Cortex of kidney (tissue), 1 donor: ENCODE measurements around the gene ABL2.
"Not testable (repeated sequence)": the region's sequence is repeated elsewhere in the genome, so short reads cannot be mapped to it uniquely, and the experiment has no call there.

Experiments
- DNase-seq: peaks from one replicate; lab custom pipeline; 2025; lab: John Stamatoyannopoulos, UW

ABL2 gene

DNA sequence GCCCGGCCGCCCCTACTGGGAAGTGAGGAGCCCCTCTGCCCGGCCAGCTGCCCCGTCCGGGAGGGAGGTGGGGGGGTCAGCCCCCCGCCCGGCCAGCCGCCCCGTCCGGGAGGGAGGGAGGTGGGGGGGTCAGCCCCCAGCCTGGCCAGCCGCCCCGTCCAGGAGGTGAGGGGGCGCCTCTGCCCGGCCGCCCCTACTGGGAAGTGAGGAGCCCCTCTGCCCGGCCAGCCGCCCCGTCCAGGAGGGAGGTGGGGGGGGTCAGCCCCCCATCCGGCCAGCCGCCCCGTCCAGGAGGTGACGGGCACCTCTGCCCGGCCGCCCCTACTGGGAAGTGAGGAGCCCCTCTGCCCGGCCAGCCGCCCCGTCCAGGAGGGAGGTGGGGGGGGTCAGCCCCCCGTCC, 93.8 kb downstream of the ABL2 start:
- DNase-seq, result not testable (repeated sequence)

DNA sequence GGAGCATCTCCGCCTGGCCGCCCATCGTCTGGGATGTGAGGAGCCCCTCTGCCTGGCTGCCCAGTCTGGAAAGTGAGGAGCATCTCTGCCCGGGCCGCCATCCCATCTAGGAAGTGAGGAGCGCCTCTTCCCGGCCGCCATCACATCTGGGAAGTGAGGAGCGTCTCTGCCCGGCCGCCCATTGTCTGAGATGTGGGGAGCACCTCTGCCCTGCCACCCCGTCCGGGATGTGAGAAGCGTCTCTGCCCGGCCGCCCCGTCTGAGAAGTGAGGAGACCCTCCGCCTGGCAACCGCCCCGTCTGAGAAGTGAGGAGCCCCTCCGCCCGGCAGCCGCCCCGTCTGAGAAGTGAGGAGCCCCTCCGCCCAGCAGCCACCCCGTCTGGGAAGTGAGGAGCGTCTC, 94.3 kb downstream of the ABL2 start:
- DNase-seq, result not testable (repeated sequence)

DNA sequence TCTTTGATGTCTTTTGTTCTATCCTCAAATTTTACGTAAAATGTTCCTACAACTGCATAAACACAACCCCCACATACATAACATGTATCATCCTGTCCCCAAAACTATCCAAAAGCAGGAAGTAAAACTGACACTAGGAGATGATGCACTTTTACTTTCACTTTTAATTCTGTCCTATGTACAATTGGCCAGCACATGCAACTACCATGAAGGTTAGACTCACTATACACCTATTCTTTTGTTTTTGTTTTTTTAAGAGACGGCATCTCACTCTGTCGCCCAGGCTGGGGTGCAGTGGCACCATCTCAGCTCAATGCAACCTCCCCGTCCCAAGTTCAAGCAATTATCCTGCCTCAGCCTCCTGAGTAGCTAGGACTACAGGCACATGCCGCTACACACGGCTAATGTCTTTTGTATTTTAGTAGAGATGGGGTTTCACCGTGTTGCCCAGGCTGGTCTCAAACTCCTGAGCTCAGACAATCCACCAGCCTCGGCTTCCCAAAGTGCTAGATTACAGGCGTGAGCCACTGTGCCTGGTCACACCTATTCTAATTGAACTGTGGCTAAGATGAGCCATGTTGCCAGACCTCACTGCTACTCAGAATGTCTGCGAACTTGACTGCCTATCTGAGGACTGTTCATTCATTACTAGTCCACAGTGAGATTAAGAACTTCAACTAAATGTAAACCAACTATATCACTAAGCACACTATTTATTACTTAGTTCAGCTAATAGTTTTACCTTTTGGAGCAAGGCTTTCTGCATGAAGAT, 99.6 kb downstream of the ABL2 start:
- DNase-seq, result no peak

DNA sequence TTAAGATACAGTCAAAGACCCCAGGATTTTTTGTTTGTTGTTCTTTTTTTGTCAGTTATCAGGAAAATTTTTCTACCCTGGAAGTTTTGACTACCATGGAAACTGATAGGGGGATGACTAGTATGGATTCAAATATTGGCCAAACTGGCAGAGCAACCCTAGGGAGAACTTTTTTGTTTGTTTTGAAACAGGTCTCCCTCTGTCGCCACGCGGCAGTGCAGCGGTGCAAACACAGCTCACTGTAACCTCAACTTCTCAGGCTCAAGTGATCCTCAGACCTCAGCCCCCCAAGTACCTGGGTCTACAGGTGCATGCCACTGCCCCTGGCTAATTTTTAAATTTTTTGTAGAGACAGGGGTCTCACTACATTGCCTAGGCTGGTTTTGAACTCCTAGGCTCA, 101.0 kb downstream of the ABL2 start:
- no peak for DNase-seq

DNA sequence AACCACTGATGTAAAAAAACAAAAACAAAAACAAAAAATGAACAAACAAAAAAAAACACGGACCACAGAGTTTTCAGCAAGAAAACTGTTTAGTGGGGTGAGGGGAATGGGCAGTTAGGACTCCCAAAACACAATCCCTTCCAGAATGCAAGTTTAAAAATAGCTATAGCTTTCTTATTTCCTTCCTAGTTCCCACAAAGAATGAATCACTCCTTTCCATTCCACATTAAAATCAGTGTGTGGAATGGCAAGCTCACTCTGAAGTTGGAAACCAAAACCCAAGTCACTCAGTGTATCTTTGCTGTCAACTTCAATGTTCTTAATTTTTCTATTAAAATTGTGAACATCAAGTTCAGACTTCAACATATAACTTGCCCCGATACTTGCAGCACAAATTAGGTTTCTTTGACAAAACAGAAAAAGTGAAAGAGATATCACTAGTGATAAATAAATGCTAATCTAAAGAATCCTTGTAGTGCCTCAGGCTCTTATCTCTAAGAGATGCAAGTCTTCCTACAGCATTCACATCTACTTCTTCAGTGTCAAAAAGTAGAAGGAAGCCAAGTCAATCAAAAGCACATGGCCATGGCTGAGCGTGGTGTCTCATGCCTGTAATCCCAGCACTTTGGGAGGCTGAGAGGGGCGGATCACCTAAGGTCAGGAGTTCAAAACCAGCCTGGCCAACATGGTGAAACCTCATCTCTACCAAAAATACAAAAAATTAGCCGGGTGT, 102.1 kb downstream of the ABL2 start:
- DNase-seq, result no peak

DNA sequence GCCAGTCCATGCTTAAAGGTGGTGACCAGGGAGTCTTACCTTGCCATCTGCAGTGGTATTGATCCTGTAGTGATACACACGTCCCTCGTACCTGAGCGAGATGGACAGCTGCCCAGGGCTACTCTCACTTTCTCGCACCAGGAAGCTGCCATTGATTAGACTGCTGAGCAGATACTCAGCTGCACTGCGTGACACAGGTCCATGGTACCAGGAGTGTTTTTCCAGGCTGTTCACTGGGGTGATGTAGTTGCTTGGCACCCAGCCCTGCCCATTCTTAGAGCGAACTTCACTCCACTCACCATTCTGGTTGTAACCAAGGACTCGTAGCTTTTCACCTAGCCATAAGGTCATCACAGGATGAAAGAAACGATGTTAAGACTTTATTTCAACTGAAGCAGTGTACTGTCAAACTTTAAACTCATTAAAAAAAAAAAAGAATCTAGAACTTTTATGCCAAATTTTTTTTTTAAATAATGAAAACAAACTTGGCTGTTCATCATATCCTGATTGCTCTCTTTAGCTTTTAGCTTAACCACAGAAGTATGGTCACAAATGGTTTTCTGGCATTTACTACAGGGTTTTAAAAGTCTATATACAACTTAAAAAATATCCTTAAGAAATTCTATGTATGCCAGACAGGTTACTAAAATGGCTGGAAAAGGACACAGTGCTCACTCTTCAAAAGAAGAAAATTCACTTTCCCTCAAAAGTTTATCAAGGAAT, 103.0 kb downstream of the ABL2 start:
- no peak for DNase-seq

DNA sequence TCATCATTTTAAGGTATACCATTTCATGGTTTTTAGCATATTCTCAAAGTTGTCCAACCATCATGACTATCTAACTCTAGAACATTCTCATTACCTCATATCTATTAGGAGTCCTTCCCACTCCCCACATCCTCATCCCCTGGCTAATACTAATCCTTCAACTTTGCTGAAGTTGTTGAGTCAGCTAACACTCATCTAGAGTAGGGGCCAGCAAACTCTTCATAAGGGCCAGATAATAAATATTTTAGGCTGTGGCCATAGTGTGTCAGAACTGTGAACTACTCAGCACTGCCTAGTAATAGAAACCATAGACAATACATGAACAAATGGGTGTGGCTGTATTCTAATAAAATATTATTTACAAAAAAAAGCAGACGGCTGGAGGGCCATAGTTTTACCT, 104.6 kb downstream of the ABL2 start:
- DNase-seq, result no peak

DNA sequence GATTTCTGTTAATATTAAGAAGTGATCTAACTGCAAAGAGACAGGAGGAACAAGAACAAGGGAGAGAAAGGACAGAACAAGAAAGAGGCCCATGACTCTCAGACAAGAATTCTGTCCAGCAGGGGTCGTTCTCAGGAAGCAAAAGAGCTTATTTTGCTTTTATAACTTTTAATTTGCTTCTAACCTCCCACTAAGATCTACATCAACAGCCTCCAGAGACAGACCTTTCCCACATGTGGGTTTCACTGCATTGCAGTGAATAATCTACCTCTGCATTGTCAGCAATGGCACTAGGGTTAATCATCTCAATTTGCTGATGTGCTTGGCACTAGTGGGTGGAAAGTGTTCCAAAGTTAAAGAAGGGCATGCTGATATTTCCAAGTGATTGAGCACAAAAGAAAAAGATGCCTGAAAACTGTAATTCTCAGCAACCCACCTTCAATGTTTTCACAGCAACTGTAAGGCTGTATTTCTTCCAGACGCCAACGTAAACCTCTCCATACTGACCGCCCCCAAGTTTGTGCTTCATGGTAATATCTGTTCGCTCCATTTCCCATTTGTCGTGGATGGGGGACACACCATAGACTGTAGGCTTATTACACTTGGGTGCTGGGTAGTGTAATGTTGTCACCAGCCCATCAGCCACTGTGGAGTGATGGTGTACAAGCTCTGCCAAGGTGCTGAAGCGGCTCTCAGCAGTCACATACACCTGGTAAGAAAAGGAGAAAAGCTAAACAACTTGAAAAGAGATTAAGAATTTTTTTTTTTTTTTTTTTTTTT, 108.1 kb downstream of the ABL2 start:
- DNase-seq, result no peak

DNA sequence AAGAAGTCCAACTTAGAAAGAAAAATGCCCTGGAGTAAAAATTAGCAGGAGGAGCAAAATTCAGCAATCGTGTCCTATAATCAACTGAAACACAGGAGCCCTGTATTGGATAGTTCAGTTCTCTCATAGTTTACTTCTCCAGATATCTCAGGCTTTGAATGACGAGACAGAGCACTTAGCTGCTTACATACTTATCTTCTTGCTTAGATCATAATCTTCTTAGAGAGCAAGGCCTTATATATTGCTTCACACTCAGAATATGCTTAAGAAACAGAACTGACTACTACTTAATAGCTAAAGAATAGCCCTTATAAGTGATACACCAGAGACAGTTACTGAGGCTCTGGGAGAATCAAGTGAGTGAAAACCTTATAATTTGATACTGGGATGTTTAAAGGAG, 108.7 kb downstream of the ABL2 start:
- DNase-seq, result no peak

DNA sequence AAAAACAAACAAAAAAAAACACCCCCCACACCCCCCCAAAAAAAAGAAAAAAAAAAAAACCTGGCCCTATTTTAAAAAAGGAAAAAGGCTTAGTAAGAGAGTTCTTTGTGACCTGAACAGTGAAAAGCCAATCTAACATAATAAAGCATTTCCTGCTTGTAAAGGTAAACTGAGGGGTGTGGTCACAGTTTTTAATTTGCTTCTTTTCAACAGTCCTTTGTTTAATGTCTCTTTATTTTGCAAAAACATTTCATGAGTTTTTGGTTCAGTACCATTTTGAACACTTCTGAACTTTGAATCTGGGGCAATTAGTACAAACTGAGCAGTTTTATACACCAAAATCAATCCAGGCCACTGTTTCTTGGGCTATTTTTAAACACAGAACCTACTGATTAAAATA, 110.0 kb downstream of the ABL2 start:
- no peak for DNase-seq

DNA sequence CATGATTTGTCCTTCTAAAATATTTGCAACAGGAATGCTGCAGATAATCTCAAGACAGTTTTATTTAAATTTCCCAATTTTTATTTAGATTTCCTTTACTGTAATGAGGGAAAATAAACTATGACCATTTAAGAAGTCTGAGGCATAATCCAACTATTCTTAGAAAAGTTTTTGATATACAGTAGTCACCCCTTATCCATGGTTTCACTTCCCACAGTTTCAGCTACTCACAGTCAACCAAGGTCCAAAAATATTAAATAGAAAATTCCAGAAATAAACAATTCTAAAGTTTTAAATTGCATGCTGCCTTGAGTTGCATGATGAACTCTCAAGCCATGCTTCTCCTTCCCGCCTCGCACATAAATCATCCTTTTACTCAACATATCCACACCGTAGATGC, 114.3 kb downstream of the ABL2 start:
- DNase-seq, result no peak

DNA sequence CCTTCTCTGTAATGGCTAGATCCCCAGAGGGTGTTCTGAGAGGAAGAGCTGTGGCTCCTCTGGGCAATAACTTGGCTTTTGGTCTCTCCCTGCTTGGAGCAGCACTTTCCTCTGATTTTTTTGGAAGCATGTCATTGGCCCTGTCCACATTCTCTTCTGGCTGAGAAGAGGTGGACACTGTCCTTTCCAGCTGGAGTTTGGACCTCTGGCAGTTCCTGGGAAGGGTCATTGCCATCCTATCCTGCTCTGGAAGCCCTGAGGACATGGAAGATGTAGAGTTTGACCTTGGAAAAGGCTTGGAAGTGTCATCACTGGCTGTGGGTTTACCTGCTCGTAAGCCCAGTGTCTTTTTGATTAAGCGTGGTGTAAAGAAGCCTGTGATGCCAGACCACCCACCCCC, 120.8 kb downstream of the ABL2 start:
- no peak for DNase-seq

DNA sequence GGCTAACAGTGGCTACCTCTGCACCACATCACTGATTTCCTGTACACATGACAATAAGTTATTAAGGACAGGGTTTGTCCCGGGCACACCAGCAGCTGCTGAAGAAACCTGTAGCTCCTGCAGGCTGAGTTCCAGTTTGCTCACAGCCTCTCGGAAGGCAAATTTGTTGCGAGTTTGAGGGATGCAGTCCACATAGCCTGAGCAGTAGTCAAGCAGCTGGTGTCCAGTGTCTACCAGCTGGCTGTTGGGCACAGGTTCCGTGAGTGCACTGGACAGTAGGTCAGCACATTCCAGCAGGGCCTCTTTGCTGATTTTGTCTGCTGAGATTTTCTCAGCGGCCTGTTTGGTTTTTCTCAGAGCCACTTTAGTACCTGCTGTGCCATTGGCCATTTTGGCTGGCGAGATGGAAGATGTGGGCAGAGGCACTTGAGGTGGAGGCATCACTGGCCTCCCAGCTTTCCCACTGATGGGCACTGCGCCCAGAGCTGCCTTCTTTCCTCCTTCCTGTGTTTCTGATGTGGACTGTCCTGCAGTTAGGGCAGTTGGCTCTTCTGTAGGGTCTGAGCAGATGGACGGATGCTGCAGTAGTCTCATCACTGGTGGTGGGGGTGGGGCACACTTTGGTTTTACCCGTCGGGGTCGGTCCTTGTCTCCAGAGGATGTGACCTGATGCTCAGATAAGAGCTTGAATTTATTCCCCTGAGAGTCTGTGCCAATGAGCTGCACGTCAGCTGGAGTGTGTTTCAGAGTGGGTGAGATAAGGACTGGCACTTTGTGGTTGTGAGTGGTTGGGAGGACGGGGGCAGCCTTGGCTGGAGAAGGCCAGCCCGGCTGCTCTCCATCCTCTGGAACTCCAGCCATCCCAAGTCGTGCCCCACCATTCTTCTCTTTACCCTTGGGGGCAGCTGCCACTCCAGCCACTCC, 121.5 kb downstream of the ABL2 start:
- no peak for DNase-seq

DNA sequence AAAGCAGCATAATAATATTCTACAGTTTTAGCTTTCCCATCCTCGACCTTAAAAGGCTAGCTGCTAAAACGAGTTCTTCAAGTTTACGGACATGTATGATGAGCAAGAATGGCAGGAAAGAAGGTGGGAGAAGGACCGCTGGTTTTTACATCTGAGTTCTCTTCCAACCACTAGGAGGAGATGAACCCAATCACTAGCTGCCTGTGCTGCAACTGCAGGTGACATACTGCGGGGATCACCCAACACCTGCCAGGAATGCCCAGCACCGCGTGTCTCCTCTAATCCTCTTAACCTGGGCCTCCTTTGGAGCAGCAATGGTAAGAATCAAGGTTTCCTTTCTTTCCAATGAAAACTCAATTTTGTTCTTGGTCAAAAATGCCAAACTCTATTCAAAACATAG, 124.1 kb downstream of the ABL2 start:
- DNase-seq, result no peak

DNA sequence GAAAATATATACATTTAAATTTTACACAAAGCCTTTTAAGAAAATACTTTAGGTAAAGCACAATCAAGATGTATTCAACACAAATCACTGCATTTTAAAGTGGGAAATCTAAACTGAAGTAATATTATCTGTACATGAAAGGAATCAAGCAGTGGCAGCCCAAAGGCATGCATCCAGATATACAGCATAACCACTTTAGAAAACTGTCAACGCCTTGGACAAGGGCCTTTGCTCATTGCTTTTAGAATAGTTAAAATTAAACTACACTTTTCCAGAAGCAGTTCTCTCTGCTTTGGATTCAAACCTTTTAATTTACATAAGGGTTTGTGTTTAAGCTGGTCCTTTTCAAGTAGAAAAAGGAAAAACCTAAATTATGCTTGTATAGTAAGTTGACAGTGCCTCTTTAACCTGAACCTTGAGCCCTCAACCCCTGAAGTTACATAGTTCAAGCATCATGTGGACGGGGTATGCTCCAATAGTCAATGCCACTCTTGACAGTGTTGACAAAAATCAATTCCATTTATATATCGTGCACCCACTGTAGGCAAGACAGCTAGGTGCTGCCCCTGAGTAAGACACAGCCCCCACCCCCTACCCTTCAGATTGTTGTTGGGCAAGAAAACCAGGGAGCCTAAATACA, 124.7 kb downstream of the ABL2 start:
- DNase-seq, result no peak

DNA sequence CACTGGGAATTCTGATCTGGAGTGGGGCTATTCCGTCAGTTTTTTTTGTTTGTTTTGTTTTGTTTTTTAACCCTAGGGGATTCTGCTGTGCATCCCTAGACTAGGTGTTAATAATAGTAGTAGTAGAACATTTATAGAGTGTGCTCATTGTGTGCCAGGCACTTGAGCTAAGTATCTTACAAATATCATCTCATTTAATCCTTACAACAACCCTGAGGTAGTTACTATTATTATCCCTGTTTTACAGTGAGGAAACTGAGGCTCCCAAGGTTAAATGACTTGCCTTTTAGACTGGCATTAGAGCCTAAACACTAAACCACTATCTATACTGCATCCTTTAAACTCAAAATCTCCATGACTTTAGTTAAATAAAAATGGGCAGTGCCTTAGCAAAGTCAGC, 125.5 kb downstream of the ABL2 start:
- DNase-seq, result no peak

DNA sequence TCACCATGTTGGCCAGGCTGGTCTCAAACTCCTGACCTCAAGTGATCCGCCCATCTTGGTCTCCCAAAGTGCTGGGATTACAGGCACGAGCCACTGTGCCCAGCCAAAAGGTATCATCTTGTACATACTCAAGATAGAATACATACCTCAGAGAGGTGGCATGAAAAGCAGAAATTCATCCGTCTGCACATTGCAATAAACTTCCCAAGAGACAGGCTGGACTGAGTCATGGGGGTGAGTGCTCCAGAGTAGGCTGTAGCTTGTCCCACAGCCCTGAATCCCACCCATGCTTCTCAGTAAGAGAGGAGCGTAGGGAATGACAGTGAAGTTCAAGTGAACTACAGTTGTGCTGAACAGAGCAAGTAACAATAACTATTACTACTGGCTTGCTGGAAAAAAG, 127.9 kb downstream of the ABL2 start:
- DNase-seq, result no peak

DNA sequence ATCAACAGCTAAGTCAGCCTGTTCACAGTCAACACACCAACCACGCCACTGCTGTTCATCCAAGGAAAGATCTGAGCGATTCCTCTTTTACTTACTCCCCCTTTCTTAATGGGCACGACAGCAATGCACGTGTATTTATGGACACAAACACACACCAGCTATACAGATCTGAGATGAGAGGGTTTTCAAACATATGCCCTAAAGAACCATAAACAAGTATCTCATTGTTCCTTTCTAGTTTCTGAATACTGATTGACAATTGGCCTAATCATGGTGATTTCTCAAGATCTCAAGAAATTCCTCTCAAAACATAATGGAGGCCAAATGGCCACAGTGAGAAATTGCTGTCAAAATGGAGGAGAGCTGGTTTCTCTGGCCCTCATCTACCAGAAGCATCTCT, 129.6 kb downstream of the ABL2 start:
- no peak for DNase-seq

DNA sequence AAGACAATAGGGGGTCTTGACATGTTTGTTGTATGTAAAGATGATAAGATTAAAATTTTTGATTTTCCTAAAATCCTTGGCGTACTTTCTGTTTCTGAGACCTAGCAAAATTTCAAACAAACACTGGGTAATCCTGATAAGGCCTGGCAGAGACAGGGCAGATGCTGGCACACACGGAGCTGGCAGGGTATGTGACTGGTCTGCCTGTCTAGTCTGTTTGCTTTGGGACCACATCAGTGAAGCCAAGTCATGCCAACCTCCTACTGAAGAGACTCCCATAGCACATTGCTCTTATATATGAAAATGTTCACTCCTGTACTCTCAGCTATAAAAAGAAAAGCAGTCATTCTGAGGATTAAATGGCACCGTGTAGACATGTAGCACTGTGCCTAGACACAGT, 133.6 kb downstream of the ABL2 start:
- DNase-seq, result no peak

DNA sequence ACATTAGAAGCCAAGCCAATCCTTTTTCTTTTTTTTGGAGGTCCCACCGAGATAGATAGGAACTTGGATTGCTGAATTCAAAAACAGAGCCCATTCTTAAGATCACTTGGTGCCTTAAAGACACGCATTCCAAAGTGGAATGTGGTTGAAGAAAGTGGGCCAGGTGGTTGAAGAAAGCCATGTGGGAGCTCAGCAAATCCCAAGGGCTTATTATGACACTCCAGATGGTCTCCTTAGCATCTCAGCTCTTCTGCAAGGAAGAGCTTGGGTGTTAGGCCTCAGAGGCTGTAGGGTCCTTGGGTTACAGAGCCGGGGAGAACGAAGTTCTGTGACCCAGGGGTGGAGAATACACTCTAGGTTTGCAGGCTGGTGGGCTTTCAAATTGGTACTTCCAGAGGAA, 134.1 kb downstream of the ABL2 start:
- no peak for DNase-seq

DNA sequence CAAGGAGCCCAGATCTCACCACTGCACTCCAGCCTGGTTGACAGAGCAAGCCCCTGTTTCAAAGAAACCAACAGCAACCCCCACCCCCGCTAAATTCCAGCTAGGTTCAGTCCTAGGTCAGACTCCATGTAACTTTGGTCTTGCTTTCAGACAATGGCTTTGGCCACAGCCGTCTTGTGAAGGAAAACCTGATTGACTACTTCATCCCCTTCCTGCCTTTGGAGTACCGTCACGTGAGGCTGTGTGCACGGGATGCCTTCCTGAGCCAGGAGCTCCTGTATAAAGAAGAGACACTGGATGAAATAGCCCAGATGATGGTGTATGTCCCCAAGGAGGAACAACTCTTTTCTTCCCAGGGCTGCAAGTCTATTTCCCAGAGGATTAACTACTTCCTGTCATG, 134.7 kb downstream of the ABL2 start:
- no peak for DNase-seq
